ENCODE measurements around the gene KLHL41.

GRCh38 chr2:169509955-169510354 is 453 bp downstream of the KLHL41 start:
- TF ChIP-seq MAX (IDR thresholded peaks at IDR 0.05; ENCODE audit: low read depth, low read length) (no peak), CBFB (IDR thresholded peaks at IDR 0.05; ENCODE audit: low read depth) (no peak), HDAC6 (IDR thresholded peaks at IDR 0.05; ENCODE audit: unreplicated experiment) (no peak), CTCF (IDR thresholded peaks at IDR 0.05 in 2 of 3, conservative IDR thresholded peaks at IDR 0.05 in 1 of 3; ENCODE audit: control insufficient read depth in 2 of 3, extremely low read depth in 1 of 3, insufficient read depth in 1 of 3, low read depth in 3 of 3, low read length in 3 of 3) (no peak), CREB1 (IDR thresholded peaks at IDR 0.05; ENCODE audit: low read depth) (no peak), JUND (IDR thresholded peaks at IDR 0.05; ENCODE audit: low read depth, low read length) (no peak), SUZ12 (IDR thresholded peaks at IDR 0.05; ENCODE audit: unreplicated experiment) (no peak), JUNB (IDR thresholded peaks at IDR 0.05) (no peak), ATF3 (IDR thresholded peaks at IDR 0.05; ENCODE audit: borderline replicate concordance, extremely low read depth, low read depth, low read length) (no peak), POLR2AphosphoS5 (IDR thresholded peaks at IDR 0.05; ENCODE audit: low read length) (no peak)

Measured in GM12878 (cell line).